ENCODE measurements around the gene SMG6. TPM values are rescaled to one million over a fixed set of nuclear protein-coding genes. Genes with fewer than 3 reads are reported as not detected.

Gene SMG6
- total and polyA plus RNA-seq, 2 donors (not counting 3 experiments of a cell fraction or from before 2014, with no cell fraction given) = 40.1 to 42.2 TPM

DNA sequence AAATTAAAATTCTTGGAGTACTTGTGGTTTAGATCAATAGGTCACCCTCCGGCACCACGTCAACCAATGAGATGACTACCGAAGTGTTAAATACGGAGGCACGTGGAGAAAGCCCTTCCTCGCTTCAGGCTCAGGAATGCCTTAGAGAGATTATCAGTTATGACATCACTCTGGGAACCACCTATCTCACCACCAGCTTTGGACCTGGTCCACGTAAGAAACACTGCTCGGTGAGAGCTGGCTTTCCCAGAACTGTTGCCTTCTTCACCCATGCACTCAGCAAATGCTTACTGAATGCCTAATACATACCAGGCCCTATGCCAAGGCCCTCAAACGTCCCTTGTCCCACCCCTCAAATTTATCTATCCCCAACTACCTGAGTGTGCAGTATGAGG lies 71.3 kb downstream of the SMG6 start:
- intact Hi-C loops (cut with micrococcal nuclease) = no loop called here
- no peak overlapping the region for H3K4me2 ChIP-seq (ENCODE audit: insufficient read depth, low read length)
- FAIRE-seq = no peak

More for the DNA sequence above, 71.3 kb downstream of the SMG6 start:
- TF ChIP-seq, protein P1, sequence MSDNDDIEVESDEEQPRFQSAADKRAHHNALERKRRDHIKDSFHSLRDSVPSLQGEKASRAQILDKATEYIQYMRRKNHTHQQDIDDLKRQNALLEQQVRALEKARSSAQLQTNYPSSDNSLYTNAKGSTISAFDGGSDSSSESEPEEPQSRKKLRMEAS (IDR thresholded peaks at IDR 0.05; ENCODE audit: insufficient read depth, insufficient read length) = no peak
- TF ChIP-seq FOS (IDR thresholded peaks at IDR 0.05; ENCODE audit: borderline replicate concordance, insufficient read depth, low read length) = no peak
- TF ChIP-seq POLR2A (IDR thresholded peaks at IDR 0.05; ENCODE audit: low read depth, low read length) = no peak
- TF ChIP-seq EZH2 (IDR thresholded peaks at IDR 0.05; ENCODE audit: borderline replicate concordance, low read depth, low read length, severe bottlenecking) = no peak
- no peak for TF ChIP-seq JUN (IDR thresholded peaks at IDR 0.05; ENCODE audit: borderline replicate concordance, insufficient read depth, insufficient read length, low read depth)
- TF ChIP-seq, protein P2, sequence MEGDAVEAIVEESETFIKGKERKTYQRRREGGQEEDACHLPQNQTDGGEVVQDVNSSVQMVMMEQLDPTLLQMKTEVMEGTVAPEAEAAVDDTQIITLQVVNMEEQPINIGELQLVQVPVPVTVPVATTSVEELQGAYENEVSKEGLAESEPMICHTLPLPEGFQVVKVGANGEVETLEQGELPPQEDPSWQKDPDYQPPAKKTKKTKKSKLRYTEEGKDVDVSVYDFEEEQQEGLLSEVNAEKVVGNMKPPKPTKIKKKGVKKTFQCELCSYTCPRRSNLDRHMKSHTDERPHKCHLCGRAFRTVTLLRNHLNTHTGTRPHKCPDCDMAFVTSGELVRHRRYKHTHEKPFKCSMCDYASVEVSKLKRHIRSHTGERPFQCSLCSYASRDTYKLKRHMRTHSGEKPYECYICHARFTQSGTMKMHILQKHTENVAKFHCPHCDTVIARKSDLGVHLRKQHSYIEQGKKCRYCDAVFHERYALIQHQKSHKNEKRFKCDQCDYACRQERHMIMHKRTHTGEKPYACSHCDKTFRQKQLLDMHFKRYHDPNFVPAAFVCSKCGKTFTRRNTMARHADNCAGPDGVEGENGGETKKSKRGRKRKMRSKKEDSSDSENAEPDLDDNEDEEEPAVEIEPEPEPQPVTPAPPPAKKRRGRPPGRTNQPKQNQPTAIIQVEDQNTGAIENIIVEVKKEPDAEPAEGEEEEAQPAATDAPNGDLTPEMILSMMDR (IDR thresholded peaks at IDR 0.05; ENCODE audit: extremely low read depth in 1 of 2, insufficient read depth in 1 of 2, low read depth in 1 of 2, low read length in 2 of 2) = no peak
- TF ChIP-seq MYC (IDR thresholded peaks at IDR 0.05; ENCODE audit: low read depth, low read length) = no peak
- no peak for TF ChIP-seq GATA2 (IDR thresholded peaks at IDR 0.05; ENCODE audit: insufficient read depth, insufficient read length, low read depth, low read length)
- no peak for TF ChIP-seq POLR2AphosphoS5 (IDR thresholded peaks at IDR 0.05; ENCODE audit: insufficient read depth, low read depth, low read length)
- H3K27me3 ChIP-seq (ENCODE audit: control insufficient read depth in 2 of 2, insufficient read depth in 2 of 2, low read length in 2 of 2) = no peaks in the 10 kb centered on the region
- H3K36me3 ChIP-seq (ENCODE audit: control insufficient read depth in 2 of 2, extremely low read depth in 1 of 2, insufficient read depth in 2 of 2, low read length in 2 of 2) = no peaks in the 10 kb centered on the region
- H3K9ac ChIP-seq (replicated peaks; ENCODE audit: extremely low read depth, insufficient read depth, low read length) = no peak overlapping the region
- H3K9me1 ChIP-seq (replicated peaks; ENCODE audit: control insufficient read depth, extremely low read depth, insufficient read depth, low read length) = no peaks in the 10 kb centered on the region
- peak overlapping the region; percentile 13 for H3K27ac ChIP-seq (ENCODE audit: insufficient read depth, low read depth, low read length)
- no TSS peak for BruUV-seq (replicated peaks)
- H3K4me3 ChIP-seq (replicated peaks in 1 of 3; ENCODE audit: insufficient read depth in 1 of 3, low read depth in 1 of 3, low read length in 3 of 3) = no peak overlapping the region
- H3K9me3 ChIP-seq (replicated peaks; ENCODE audit: control insufficient read depth, insufficient read depth, low read length) = no peaks in the 10 kb centered on the region
- peaks cover 9% of the 10 kb centered on the region for H3K4me1 ChIP-seq (ENCODE audit: control insufficient read depth, extremely low read depth, insufficient read depth, low read length)
- H3K79me2 ChIP-seq (ENCODE audit: control insufficient read depth, insufficient read depth, low read length) = no peaks in the 10 kb centered on the region
- H2AFZ ChIP-seq (ENCODE audit: low read depth, low read length) = no peak overlapping the region
- dilution Hi-C loops (cut with MboI; ENCODE audit: extremely low pct_ligation_motif_present, low sequenced_read_pairs) = no loop called here
- H4K20me1 ChIP-seq (replicated peaks; ENCODE audit: control insufficient read depth, extremely low read depth, insufficient read depth, low read length) = no peaks in the 10 kb centered on the region
- CTCF ChIA-PET = interaction anchor here (1.0 to 3.6 kb wide), 38 partner anchors 8 to 177 kb away, joined by 3 to 41 read pairs (median 7); partner anchors contain the start of gene HIC1
- peak; percentile 34 for DNase-seq (ENCODE audit: low read depth, low spot score)
- POLR2A ChIA-PET = no interaction called here
